Amygdala (tissue), 56 donors: Measurements from ENCODE around the gene SCAPER.

ENCODE experiments used
- DNase-seq, 56 donors: peaks; one replicate each; lab custom pipeline; 2025; lab: John Stamatoyannopoulos, UW

Gene SCAPER

GRCh38 chr15:76905013-76905839 is at the start of gene SCAPER:
TSS of gene SCAPER (minus strand) at chr15:76905340. CDS start at chr15:76883817, 21,523 bp downstream.
- DNase-seq: peak; percentile 7 to 94 (median 86)

GRCh38 chr15:76954744-76955143 is 49.6 kb upstream of the SCAPER start:
- peak in 9 of 56 donors; percentile 11 to 50 (median 27) for DNase-seq

GRCh38 chr15:76953913-76954312 is 48.8 kb upstream of the SCAPER start:
- no peak for DNase-seq

GRCh38 chr15:76951220-76951619 is 46.1 kb upstream of the SCAPER start:
- DNase-seq: peak in 2 of 56 donors; percentile 10 to 16

GRCh38 chr15:76947454-76947853 is 42.3 kb upstream of the SCAPER start:
- DNase-seq: no peak

GRCh38 chr15:76945494-76946093 is 40.5 kb upstream of the SCAPER start:
- DNase-seq: no peak

- DNase-seq: no peak
Measured at GRCh38 chr15:76942331-76942730, 37.2 kb upstream of the SCAPER start.

GRCh38 chr15:76941636-76942035 is 36.5 kb upstream of the SCAPER start:
- DNase-seq: no peak

GRCh38 chr15:76939715-76940114 is 34.6 kb upstream of the SCAPER start:
- DNase-seq: no peak

- DNase-seq: no peak
Measured at GRCh38 chr15:76938752-76939151, 33.6 kb upstream of the SCAPER start.

- DNase-seq: no peak
Measured at GRCh38 chr15:76936671-76937070, 31.5 kb upstream of the SCAPER start.

- no peak for DNase-seq
Measured at GRCh38 chr15:76935620-76936019, 30.5 kb upstream of the SCAPER start.

- DNase-seq: peak in 1 of 56 donors; percentile 41
Measured at GRCh38 chr15:76932135-76932966, 27.2 kb upstream of the SCAPER start.

GRCh38 chr15:76931397-76932134 is 26.4 kb upstream of the SCAPER start, which contains the start of gene RCN2:
TSS of gene RCN2 (plus strand) at chr15:76931749. CDS start at chr15:76931842, 93 bp downstream.
- DNase-seq: peak; percentile 32 to 98 (median 89)

- no peak for DNase-seq
Measured at GRCh38 chr15:76930831-76931396, 25.8 kb upstream of the SCAPER start.

- no peak for DNase-seq
Measured at GRCh38 chr15:76929011-76929760, 24.0 kb upstream of the SCAPER start.

GRCh38 chr15:76928201-76928600 is 23.1 kb upstream of the SCAPER start:
- DNase-seq: no peak

GRCh38 chr15:76916369-76916768 is 11.2 kb upstream of the SCAPER start:
- no peak for DNase-seq

- no peak for DNase-seq
Measured at GRCh38 chr15:76913737-76914136, 8.6 kb upstream of the SCAPER start.
